Tibial nerve (tissue), 4 donors: ENCODE measurements around the gene STK10. TPM values are rescaled to one million over a fixed set of nuclear protein-coding genes. Genes with fewer than 3 reads are reported as not detected.

Experiments
- DNase-seq, 2 donors: peaks; one replicate each; pipeline ENCODE4 v3.0.0-alpha.2; 2019; ENCODE audit warnings: low spot score in 2 of 2
- H3K27ac ChIP-seq, 4 donors: fragments of 200-600 bp; sonication (generic) in 3 of 4; one replicate each; pipeline ENCODE4 v1.5.1; 2017 to 2019; ENCODE audit warnings: mild to moderate bottlenecking in 1 of 4
- H3K27me3 ChIP-seq, 2 donors: fragments of 200-600 bp; sonication (generic) in 1 of 2; one replicate each; pipeline versions ENCODE4 v1.5.1 to v1.6.0; 2017 to 2019
- H3K36me3 ChIP-seq, 3 donors: fragments of 200-600 bp; sonication (generic); one replicate each; pipeline ENCODE4 v1.5.1; 2018 to 2019
- H3K4me1 ChIP-seq, 4 donors: fragments of 200-600 bp; sonication (generic) in 3 of 4; one replicate each; pipeline ENCODE4 v1.5.1; 2017 to 2019
- H3K4me3 ChIP-seq, 4 donors: fragments of 200-600 bp; sonication (generic) in 3 of 4; one replicate each; pipeline ENCODE4 v1.5.1; 2017 to 2019; ENCODE audit warnings: mild to moderate bottlenecking in 1 of 4, moderate library complexity in 1 of 4
- H3K9me3 ChIP-seq, 4 donors: fragments of 200-600 bp; sonication (generic) in 3 of 4; one replicate each; pipeline ENCODE4 v1.5.1; 2017 to 2019
- CTCF ChIP-seq, 5 experiments: fragments of 200-600 bp in 3 of 5; fragments of 450-650 bp in 2 of 5; sonication (generic) in 3 of 5; IDR thresholded peaks; one replicate each; pipeline ENCODE4 v1.5.1; 2016 to 2019; ENCODE audit warnings: antibody characterized with exemption in 5 of 5, mild to moderate bottlenecking in 3 of 5, moderate library complexity in 2 of 5
- EP300 ChIP-seq, 2 donors: sonication (generic); formaldehyde crosslinking; IDR thresholded peaks; one replicate each; pipeline ENCODE4 v1.6.1; 2017; ENCODE audit warnings: antibody characterized with exemption in 2 of 2, mild to moderate bottlenecking in 1 of 2
- POLR2A ChIP-seq, 2 donors: fragments of 450-650 bp; IDR thresholded peaks; one replicate each; pipeline ENCODE4 v1.6.1; 2017; ENCODE audit warnings: antibody characterized with exemption in 2 of 2, mild to moderate bottlenecking in 2 of 2, moderate library complexity in 2 of 2
- WGBS, 2 donors: methylation state at CpG; one replicate each; pipeline ENCODE4 v1.1.5; 2018; 5-methylcytosine and 5-hydroxymethylcytosine counted together
- total RNA-seq, 4 donors: library from RNA; depleted of rRNA; stranded (reverse); fragments of >200 nt; gene quantifications; one replicate each; pipeline ENCODE4 v1.1.0, GENCODE V29; 2016

Gene STK10
- total RNA-seq, 4 donors from 2014 or later = 35.4 to 75.6 (median 48.0) TPM

- peaks cover 0 to 37% (median under 1%) of the 10 kb centered on the region in 4 donors for H3K4me1 ChIP-seq
- H3K4me3 ChIP-seq = no peak overlapping the region
- WGBS, 2 donors = 48 to 69% methylated on average over 11 of the region's 11 CpGs
- no peak for TF ChIP-seq POLR2A (IDR thresholded peaks at IDR 0.05)
- no peak for TF ChIP-seq EP300 (IDR thresholded peaks at IDR 0.05)
- no peak for TF ChIP-seq CTCF (IDR thresholded peaks at IDR 0.05)
- H3K9me3 ChIP-seq = no peaks in the 10 kb centered on the region
- no peak for DNase-seq
- H3K27ac ChIP-seq = peak overlapping the region in 2 of 4 donors; percentile 34 to 66
- H3K27me3 ChIP-seq = no peaks in the 10 kb centered on the region
- peaks cover 0 to 24% (median 0%) of the 10 kb centered on the region in 3 donors for H3K36me3 ChIP-seq
These were observed 69.1 kb downstream of the STK10 start for GRCh38 chr5:172118891-172119290.

GRCh38 chr5:172117977-172118701 is 69.9 kb downstream of the STK10 start:
- Histone ChIP-seq H3K4me1 (peaks cover 0 to 31% (median 4%) of the 10 kb centered on the region in 4 donors), H3K27ac (peak overlapping the region in 1 of 4 donors; percentile 46), H3K4me3 (no peak overlapping the region), H3K27me3 (no peaks in the 10 kb centered on the region), H3K36me3 (peaks cover 0 to 24% (median 0%) of the 10 kb centered on the region in 3 donors), H3K9me3 (no peaks in the 10 kb centered on the region)
- 77 to 81% methylated on average over 9 of the region's 9 CpGs for WGBS, 2 donors
- TF ChIP-seq POLR2A (IDR thresholded peaks at IDR 0.05) (no peak), EP300 (IDR thresholded peaks at IDR 0.05) (no peak), CTCF (IDR thresholded peaks at IDR 0.05) (no peak)
- DNase-seq = no peak

GRCh38 chr5:172115541-172115982 is 72.5 kb downstream of the STK10 start:
- 87 to 93% methylated on average over 4 of the region's 4 CpGs for WGBS, 2 donors
- Histone ChIP-seq H3K9me3 (no peaks in the 10 kb centered on the region), H3K27me3 (no peaks in the 10 kb centered on the region), H3K4me3 (no peak overlapping the region), H3K36me3 (peaks cover 0 to 24% (median 0%) of the 10 kb centered on the region in 3 donors), H3K27ac (peak overlapping the region in 3 of 4 donors; percentile 18 to 67 (median 50)), H3K4me1 (peaks cover 0 to 47% (median 18%) of the 10 kb centered on the region in 4 donors)
- no peak for DNase-seq
- TF ChIP-seq EP300 (IDR thresholded peaks at IDR 0.05) = no peak
- no peak for TF ChIP-seq POLR2A (IDR thresholded peaks at IDR 0.05)
- no peak for TF ChIP-seq CTCF (IDR thresholded peaks at IDR 0.05)

GRCh38 chr5:172114875-172115422 is 73.1 kb downstream of the STK10 start:
- H3K36me3 ChIP-seq = peaks cover 0 to 24% (median 0%) of the 10 kb centered on the region in 3 donors
- H3K4me3 ChIP-seq = no peak overlapping the region
- H3K27me3 ChIP-seq = no peaks in the 10 kb centered on the region
- TF ChIP-seq EP300 (IDR thresholded peaks at IDR 0.05) = no peak
- WGBS, 2 donors = 65 to 79% methylated on average over 16 of the region's 16 CpGs
- H3K9me3 ChIP-seq = no peaks in the 10 kb centered on the region
- peak overlapping the region in 3 of 4 donors; percentile 18 to 67 (median 50) for H3K27ac ChIP-seq
- H3K4me1 ChIP-seq = peaks cover 0 to 47% (median 20%) of the 10 kb centered on the region in 4 donors
- no peak for DNase-seq

GRCh38 chr5:172113036-172113435 is 75.0 kb downstream of the STK10 start:
- Histone ChIP-seq H3K27me3 (no peaks in the 10 kb centered on the region), H3K36me3 (peaks cover 0 to 24% (median 0%) of the 10 kb centered on the region in 3 donors), H3K27ac (peak overlapping the region in 1 of 4 donors; percentile 17), H3K4me1 (peaks cover 0 to 40% (median 20%) of the 10 kb centered on the region in 4 donors), H3K9me3 (no peaks in the 10 kb centered on the region), H3K4me3 (no peak overlapping the region)
- DNase-seq = no peak
- WGBS, 2 donors = 87 to 90% methylated on average over 7 of the region's 7 CpGs
- TF ChIP-seq EP300 (IDR thresholded peaks at IDR 0.05) (no peak), POLR2A (IDR thresholded peaks at IDR 0.05) (no peak), CTCF (IDR thresholded peaks at IDR 0.05) (no peak)
